NCI-H1048 (cell line): ENCODE results near the gene FAM204A.

Experiments
- DNase-seq: peaks from one replicate; lab custom pipeline; 2025; lab: John Stamatoyannopoulos, UW

Gene FAM204A

DNA sequence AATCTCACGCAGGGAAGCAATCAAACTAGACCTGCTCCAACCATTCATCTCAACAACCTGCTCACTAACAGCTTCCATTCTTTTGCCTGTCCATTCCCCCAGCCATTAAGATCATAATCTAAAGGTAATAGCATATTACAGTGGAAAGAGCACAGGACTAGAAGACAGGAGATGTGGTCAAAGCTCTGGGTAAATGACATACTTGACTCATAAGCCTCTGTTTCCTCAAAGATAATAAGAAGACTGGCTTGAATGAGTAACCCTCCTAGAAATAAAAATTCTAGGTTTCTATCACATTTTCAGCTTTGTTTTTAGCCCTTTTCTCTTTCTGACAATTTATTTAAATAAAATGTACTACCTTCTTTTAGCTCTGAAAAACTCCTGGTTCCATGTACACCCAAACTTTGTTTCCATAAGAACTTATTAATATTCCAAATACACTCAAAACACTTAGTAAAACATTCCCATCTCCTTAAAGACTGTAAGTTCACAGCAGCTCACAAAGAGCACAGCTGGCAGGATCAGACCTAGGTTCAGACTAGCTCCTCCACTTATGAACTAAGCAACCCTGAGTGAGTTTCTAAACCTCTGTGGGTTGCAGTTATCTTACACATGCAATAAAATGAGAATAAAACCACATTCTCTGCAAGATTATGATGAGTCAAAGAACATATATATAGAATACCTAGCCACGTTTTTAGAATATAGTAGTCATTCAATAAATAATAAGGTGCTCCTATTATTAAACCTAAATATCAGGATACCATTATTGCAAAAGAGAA lies 11.6 kb downstream of the FAM204A start:
- no peak for DNase-seq

DNA sequence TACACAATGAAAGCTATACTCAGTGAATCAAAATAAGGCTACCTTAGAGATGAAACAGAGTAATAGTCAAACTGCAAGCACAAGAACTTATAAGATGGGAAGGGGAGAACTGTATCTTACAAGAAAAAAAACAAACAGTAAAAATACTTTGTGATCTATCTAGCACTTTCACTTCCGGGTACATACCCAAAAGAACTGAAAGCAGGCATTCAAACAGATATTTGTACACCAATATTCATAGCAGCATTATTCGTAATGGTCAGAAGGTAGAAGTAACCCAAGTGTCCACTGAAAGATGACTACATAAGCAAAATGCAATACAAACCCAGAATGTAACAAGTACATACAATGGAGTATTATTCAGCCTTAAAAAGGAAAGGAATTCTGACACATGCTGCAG lies 18.0 kb downstream of the FAM204A start:
- DNase-seq = no peak

DNA sequence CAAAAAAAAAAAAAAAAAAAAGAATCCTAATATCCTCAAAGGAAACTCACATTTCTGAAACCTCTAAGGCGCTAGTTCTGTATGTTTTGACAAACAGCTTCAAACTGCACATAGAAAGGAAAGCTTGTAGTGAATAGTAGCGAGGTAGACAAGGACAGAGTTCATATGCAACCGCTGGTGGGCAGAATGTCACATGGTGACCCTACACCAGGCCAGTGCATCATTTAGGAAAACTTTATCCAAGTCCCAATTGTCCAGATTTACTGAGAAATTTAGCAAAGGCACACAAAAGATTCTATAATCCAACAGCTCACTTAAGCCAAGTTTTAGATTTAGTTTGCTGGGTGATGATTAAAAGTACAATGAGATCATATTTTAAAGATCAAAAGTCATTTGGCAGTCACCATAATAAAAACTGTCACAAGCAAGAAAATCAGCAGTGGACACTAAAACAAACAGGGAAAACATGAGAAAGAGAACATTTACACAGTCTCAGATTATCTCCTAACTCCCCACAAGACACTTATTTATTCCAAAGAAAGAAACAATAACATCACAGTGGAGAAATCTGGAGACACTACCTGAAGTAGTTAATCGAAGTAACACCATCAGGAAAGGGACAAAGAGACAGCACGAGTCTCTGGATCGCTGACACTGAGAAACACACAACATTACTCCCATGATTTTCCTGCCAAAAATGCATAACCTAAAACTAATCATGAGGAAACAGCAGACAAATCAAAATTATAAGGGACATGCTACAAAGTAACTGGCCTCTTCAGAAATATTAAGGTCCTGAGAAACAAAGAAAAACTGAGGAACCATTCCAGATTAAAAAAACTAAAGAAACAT lies 20.2 kb downstream of the FAM204A start:
- no peak for DNase-seq

DNA sequence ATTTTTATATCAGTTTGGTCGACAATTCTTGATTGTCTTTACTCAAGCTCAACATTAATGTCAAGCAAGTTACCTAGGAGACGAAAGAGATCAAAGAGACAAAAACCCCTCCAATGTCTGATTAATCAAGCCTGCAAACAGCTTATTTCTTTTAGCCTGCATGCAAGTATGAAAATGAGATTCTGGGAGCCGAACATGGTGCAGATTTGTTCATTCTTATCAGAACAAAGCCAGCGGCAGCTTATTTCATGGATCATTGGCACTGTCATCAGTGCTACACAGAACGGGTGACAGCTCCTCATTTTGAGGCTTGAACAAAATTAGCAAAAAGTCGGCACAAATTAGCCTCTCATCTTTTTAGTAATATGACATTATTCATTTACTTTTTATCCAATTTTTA lies 26.5 kb downstream of the FAM204A start:
- no peak for DNase-seq

DNA sequence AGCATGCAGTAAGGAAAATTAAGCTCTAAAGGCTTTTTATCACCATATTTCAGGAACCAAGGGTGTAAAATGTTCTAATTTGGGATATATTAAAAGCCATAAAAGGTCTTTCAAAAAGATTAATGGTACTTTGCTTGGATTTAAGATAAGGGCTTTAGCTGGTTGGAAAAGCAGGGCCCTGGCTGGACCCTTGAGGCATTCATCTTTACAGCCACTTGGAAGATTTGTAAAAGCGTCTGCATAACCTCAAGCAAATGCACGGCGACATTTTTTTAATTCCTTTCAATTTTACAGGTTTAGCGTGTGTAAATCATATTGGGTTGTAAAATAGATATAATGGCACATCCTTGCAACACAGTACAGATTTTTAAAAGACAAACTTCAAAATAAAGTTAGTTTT lies 27.2 kb downstream of the FAM204A start:
- no peak for DNase-seq

DNA sequence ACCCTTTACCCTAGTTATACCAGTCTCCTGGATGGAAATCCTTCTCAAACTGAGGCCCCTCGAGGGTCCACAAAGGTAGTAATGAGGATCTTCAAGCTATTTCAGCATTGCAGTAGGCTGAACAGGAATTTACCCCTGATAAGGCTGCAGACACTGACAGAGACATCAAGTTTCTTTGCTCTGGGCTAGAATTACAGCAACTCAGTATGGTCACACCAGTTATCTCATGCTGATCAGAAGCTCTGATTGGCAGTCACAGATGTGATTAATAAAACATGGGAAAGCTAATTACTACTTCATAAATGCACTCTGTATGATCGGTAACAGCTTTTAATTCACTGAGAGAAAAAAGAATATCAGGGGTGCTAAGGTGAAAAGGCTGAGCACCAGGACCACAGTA lies 30.6 kb downstream of the FAM204A start:
- no peak for DNase-seq

DNA sequence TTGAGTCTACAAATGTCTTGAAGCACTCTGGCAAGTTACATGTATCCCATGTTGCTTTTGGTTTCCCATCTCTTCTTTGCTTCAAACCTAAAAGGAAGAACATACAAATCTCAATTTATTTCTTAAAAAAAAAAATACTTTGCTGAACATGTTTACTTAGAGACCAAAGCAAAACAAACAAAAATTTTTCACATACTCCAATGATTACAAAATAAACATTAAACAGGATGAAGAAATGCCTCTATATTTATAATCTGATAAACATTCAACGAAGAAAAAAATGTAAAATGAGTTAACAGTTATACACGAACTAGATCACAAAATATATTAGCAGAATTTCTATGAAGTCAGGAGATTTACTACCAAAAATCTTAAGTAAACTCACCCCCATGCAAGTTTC lies 31.3 kb downstream of the FAM204A start:
- no peak for DNase-seq

DNA sequence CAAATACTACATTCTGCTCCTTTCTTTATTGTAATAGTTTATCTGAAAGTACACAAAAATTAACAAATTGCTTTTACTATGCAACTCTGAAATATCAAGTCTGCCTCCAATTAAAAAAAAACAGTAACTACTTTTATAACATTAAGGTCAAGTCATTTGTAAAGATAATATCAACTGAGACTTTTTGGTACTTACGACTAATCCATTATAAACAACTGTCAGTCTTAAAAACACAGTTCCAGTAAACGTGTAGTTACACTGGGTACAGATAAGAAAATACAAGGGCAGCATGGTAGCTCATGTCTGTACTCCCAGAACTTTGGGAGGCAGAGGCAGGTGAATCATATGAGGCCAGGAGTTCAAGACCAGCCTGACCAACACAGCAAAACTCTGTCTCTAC lies 32.2 kb downstream of the FAM204A start:
- DNase-seq = no peak

DNA sequence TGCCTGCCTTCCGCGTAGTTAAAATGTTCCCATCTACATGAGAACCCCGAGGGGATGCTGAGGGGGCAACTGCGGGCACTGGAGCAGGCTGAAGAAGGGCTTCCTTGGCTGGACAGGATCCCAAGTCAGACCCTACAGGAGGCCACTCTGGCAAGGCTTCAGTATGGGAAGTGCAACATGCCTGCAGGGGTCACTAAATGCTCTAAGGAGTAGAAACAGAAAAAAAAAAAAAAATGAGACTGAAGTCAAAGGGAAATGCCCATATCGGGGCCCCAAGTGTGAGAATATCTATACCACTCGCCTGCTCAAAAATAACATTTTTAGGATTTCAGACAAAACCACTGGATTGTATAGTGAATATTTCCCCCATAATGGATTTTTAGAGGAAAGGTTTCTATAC lies 33.5 kb downstream of the FAM204A start:
- DNase-seq = no peak

DNA sequence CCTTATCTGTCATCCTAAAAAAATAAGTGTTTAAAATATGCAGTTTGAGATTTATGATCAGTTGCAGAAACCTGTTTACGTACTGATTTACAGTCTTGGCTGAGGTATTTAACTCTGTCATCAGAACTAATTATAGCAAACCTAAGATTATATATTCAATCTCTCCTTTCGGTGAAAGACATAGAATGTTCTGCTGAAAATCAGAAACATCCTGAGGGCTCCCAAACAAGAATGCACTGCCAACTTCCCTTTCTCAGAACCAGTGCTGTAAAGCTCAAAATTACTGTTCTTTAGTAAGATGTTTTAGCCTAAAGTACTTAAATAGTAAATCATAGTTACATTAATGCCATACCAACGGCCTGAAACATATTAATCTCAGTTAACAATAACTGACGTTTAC lies 34.3 kb downstream of the FAM204A start:
- DNase-seq = no peak

DNA sequence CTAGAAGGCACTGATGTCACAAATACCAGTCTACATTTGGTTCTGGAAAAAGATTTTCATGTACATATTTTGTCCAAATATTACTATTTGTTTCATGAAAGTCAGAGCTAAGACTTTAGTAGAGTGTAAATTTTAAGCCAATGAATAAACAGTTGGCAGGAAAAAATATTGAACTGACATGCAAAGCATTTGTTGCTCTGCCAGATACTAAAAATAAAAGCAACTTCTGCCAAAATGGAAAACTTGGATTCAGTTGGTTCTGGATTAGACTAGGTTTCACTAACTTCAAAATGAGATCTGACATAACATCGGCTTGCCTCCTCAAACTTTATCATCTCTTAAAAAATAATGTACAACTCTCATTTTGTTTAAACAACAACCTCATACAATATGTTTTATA lies 34.9 kb downstream of the FAM204A start:
- no peak for DNase-seq

DNA sequence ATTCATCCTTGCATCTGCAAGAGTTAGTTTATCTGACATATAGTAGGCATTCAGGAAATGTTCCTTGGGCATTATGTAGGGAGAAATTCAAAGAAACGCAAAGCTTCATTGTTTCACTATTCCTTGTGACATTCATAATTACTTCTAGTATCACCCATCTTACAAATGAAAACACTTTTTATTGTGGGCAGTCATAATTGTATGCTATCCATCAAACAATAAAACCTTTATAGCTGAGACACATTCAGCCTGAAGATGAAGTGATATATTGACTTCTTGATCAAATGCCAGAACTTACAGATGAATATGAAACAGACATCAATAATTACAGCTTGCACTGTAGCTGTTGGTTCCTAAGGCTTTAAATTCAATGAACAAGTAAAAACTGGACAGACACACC lies 36.4 kb downstream of the FAM204A start:
- no peak for DNase-seq

DNA sequence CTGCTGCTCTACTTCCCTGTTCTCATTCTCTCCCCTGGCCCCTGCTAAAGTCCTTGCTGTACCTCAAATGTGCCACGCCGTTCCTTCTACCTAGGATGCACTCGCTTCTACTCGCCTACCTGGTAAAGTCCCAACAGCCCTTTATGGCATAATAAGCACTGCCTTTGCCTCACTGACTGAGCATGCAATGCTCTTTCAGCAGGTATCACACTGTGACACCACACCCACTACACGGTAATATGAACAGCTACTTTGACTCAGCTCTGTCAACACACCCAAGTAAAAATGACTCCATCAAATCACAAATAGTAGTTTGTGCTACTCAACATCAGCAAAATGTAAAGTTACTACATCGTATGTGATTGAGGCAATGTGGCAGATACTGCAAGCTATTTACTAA lies 37.6 kb downstream of the FAM204A start:
- no peak for DNase-seq

DNA sequence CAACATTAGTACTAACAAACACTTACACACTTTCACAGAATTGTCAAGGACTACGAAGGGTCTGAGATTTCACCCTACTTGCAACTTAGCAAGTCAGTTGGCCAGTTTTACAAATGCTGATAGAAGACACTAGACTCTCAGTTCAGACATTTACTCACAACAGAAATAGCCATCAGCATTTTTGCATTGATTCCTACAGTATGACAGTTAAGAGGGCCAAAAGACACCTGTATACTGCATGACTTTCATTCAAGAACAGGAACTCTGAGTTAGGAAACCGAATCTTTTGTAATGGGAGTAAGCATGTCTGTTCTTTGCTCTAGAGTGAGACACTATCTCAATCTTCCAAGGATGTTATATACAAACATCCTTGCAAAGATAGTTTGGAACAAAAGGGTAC lies 40.9 kb downstream of the FAM204A start:
- DNase-seq = no peak

DNA sequence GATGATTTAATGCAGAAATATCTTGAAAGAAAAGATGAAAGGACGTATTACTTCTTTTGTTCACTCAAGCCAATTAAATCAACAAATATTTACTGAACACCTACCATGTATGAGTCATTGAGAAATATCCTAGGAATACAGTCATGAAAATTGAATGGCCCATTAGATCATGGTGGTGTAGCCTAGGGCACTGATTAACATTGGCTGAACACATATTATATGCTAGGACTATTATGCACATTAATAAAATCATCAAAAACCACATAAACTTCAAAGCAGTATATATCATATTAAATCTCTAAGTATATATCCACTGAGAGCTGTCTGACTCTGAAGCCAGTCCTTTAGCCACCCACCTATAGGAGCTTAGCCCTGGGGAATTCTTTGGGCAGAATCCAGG lies 41.8 kb downstream of the FAM204A start:
- no peak for DNase-seq

DNA sequence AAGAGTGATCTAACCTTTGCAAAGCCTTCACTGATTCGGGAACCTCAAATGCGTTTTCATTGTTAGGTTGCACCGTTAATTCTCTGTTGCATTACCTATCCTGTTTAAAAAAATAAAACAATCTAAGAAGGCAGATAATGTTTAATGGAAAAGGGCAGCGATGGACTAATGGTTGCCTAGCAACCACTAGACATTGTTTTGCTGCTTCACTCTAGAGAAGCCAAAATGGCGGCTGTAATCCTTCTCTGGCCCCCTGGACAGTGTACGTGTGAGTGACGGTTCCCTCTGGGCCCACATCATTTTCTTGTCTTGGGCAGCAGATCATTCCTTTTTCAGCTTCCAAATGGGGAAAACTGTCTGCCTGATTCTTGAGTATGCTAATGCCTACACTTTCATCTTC lies 43.3 kb downstream of the FAM204A start:
- DNase-seq = no peak

DNA sequence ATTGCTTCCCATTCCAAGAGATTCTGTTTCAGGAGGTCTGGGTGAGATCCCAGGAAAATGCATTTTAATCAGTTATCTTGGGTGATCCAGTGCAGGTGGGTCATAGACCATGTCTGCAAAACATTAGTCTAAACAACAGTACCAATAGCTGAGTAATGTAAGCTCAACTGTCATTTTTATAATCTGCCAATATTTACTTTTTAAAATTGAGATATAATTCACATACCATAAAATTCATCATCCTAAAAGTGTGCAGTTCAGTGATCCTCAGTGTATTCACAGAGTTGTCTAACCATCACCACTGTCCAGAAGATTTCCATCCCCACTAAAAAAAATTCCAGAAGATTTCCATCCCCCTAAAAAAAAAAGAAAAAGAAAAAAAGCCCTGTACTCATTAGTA lies 51.0 kb downstream of the FAM204A start:
- DNase-seq = no peak

DNA sequence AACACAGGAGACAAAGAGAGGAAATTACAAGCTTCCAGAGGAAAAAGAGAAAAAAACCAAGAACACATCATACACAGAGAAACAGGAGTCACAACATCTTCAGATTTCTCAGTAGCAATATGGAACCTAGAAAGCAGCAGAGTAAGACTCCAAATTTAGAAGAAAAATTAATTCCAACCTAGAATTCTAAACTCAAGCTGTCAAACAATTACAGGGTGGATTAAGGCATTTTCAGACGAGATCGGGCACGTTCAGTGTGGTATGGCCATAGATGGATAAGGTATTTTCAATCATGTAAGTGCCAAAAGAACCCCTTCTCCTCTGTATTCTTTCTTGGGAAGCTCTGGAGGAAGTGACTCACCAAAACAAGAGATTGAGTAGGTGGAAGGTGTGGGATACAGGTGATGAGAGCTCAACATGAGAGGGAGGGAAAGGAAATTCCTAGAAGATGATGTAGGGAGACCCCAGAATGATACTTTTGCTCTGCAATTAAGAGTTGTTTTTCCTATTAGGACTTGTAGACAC lies 51.6 kb downstream of the FAM204A start:
- no peak for DNase-seq

DNA sequence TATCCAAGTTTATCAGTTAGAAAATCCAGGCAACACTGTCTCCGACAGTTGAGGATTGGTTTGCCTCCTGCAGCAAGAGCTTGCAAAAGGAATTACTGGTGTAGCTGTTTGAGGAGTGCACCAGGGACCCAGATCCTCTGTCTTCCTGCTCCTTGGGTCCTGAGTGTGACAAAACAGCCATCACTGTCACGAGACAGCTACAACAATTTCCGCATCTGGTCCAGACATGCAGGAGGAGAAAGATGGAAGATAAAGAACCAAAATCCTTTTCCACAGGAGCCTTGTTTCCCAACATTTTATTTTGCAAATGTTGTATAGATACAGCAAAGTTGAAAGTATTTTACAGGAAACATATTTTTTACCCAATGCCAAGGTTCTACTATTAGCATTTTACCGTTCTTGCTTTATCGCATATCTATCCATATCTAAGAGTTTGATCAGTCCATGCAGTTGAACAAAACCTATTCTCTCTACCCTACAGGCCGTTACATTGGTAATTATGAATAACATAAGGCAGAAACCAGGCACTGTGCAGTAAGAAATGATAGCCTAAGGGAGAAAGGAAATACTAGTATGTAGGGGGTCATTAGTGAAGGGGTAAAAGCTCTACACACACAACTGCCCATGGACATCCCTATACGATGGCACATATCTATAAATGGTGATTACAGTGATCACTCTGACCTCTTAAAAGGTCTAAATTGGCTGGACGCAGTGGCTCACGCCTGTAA lies 54.9 kb downstream of the FAM204A start:
- no peak for DNase-seq

DNA sequence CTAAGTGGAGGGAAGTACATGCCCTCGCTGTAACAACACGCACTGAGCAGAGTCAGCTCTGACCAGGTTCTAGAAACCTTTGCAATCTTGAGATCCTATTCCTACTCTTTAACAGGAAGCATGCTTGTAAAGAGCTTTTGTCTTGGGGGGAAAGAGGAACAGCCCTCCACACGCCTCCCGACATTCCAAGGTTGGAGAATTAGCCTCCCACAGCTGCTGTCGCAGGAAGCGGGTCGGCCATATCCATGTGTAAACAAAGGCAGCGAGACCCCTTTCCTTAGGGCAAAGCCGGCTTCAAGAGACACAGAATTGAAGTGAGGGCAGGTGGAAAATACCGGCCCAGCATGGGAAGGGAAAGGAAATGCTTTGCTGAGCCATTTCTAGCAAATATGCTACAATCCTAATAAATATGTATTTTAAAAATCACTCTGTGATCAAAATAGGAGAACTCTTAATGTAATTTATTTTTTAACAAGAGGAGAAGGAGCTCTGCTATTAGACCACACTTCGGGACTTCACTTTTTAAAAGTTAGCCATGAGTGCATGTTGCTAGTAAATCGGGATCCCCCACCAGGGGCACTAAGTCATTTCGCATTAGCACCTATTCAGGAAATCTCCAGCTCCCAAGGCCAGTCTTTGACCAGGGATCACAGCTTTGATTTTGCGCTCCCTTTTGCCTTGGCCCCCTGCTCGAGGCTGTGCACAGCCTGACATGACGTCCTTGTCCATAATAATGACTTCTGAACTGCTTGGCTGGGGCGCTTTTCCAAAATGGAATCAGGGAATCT lies 55.9 kb downstream of the FAM204A start:
- DNase-seq = no peak

DNA sequence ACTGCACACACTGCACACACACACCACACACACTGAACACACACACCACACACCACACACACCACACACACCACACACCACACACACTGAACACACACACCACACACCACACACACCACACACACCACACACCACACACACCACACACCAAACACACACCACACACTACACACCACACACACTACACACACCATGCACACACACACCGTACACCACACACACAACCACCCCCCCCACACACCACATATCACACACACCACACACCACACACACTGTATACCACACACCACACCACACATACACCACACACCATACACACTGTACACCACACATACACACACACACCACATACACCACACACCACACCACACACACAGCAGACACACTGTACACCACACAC lies 59.5 kb downstream of the FAM204A start:
- DNase-seq = no peak

DNA sequence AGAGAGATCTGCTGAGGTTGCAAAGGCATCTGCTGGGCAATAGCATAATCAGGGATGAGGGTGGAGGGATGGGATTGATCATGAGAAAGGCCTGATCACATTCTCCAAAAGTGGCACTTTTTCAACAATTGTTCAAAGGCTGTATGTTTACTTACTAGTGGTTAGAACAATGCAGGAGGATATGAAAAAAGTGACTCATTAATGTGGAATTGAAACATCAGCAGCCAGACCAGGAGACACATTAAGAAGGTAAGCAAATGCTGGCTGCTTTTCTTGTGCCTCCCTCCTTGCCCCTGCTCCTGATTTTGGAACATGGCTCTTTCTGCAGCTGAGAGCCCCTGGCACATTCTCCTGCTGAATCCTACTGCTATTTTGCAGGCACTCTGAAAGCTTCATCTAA lies 63.5 kb downstream of the FAM204A start:
- DNase-seq = no peak
